HepG2 (cell line): ENCODE measurements around the gene PDZD7.

Source experiments
- HCFC1 ChIP-seq: fragments of 150-350 bp; IDR thresholded peaks from 2 replicates; pipeline ENCODE4 v1.6.1; 2014; ENCODE audit warnings: low read depth, low read length
- KDM5B ChIP-seq: sonication (generic); formaldehyde crosslinking; IDR thresholded peaks from 2 replicates; pipeline ENCODE4 v1.4.0; 2020; ENCODE audit warnings: missing genetic modification reagents, mild to moderate bottlenecking, borderline replicate concordance
- PCBP1 ChIP-seq: fragments of 200-400 bp; formaldehyde crosslinking; IDR thresholded peaks from 2 replicates; pipeline ENCODE4 v1.6.1; 2017; ENCODE audit warnings: mild to moderate bottlenecking, low read depth, low read length, borderline replicate concordance
- POLR2A ChIP-seq, 2 experiments: IDR thresholded peaks; 2 replicates each; pipeline ENCODE4 v1.6.1; 2011; ENCODE audit warnings: low read depth in 2 of 2, low read length in 2 of 2, mild to moderate bottlenecking in 1 of 2, moderate library complexity in 1 of 2; ENCODE audit not compliant: insufficient read depth in 1 of 2
- TF ChIP-seq, protein P1 (sequence below): IDR thresholded peaks from 2 replicates; pipeline ENCODE4 v1.6.1; 2016; ENCODE audit warnings: missing compliant biosample characterization, missing genetic modification reagents, borderline replicate concordance
- TF ChIP-seq, protein P2 (sequence below): IDR thresholded peaks from 2 replicates; pipeline ENCODE4 v1.6.1; 2016; ENCODE audit warnings: missing biosample characterization, missing genetic modification reagents, low read depth
- TF ChIP-seq, protein P3 (sequence below): sonication (generic); formaldehyde crosslinking; IDR thresholded peaks from 2 replicates; pipeline ENCODE4 v1.5.0; 2020; ENCODE audit warnings: mild to moderate bottlenecking, missing genetic modification reagents, moderate library complexity

GRCh38 chr10:101030496-101031127, 317 bp downstream of the PDZD7 start:
- TF ChIP-seq HCFC1 (no peak), POLR2A (IDR thresholded peaks at IDR 0.05; ENCODE audit: insufficient read depth in 1 of 2, low read depth in 2 of 2, low read length in 2 of 2) (no peak), PCBP1 (no peak), KDM5B (no peak)
- TF ChIP-seq, protein P1, sequence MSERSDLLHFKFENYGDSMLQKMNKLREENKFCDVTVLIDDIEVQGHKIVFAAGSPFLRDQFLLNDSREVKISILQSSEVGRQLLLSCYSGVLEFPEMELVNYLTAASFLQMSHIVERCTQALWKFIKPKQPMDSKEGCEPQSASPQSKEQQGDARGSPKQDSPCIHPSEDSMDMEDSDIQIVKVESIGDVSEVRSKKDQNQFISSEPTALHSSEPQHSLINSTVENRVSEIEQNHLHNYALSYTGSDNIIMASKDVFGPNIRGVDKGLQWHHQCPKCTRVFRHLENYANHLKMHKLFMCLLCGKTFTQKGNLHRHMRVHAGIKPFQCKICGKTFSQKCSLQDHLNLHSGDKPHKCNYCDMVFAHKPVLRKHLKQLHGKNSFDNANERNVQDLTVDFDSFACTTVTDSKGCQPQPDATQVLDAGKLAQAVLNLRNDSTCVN (CRISPR knock-in tag), result no peak
- TF ChIP-seq, protein P2, sequence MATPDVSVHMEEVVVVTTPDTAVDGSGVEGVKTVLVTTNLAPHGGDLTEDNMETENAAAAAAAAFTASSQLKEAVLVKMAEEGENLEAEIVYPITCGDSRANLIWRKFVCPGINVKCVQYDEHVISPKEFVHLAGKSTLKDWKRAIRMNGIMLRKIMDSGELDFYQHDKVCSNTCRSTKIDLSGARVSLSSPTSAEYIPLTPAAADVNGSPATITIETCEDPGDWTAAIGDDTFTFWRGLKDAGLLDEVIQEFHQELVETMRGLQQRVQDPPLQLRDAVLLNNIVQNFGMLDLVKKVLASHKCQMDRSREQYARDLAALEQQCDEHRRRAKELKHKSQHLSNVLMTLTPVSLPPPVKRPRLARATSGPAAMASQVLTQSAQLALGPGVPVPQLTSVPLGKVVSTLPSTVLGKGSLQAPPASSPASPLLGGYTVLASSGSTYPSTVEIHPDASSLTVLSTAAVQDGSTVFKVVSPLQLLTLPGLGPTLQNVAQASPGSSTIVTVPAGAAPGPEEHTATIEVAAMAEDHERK (CRISPR knock-in tag), result no peak
- TF ChIP-seq, protein P3, sequence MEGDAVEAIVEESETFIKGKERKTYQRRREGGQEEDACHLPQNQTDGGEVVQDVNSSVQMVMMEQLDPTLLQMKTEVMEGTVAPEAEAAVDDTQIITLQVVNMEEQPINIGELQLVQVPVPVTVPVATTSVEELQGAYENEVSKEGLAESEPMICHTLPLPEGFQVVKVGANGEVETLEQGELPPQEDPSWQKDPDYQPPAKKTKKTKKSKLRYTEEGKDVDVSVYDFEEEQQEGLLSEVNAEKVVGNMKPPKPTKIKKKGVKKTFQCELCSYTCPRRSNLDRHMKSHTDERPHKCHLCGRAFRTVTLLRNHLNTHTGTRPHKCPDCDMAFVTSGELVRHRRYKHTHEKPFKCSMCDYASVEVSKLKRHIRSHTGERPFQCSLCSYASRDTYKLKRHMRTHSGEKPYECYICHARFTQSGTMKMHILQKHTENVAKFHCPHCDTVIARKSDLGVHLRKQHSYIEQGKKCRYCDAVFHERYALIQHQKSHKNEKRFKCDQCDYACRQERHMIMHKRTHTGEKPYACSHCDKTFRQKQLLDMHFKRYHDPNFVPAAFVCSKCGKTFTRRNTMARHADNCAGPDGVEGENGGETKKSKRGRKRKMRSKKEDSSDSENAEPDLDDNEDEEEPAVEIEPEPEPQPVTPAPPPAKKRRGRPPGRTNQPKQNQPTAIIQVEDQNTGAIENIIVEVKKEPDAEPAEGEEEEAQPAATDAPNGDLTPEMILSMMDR (CRISPR knock-in tag), result no peak
